Ovary (tissue), 3 donors: ENCODE data around the gene BBS1.
"Not testable (repeated sequence)": the region's sequence is repeated elsewhere in the genome, so short reads cannot be mapped to it uniquely, and the experiment has no call there.

Experiments
- CTCF ChIP-seq, 3 donors: fragments of 450-650 bp in 2 of 3; fragments of 200-600 bp in 1 of 3; IDR thresholded peaks; one replicate each; pipeline versions ENCODE4 v1.5.1 to v1.8.0; 2016 to 2022; ENCODE audit warnings: antibody characterized with exemption in 3 of 3, mild to moderate bottlenecking in 1 of 3
- EP300 ChIP-seq: sonication (generic); formaldehyde crosslinking; IDR thresholded peaks from one replicate; pipeline ENCODE4 v1.6.1; 2017; ENCODE audit warnings: antibody characterized with exemption
- donor health status: DM: no; HTN: no; CAD: no.

GRCh38 chr11:66544952-66545351 lies 34.5 kb downstream of the BBS1 start:
- not testable (repeated sequence) for TF ChIP-seq CTCF (IDR thresholded peaks at IDR 0.05); EP300
